DOHH2 (cell line): ENCODE data around the gene ABHD14A.

ENCODE experiments used
- H3F3A ChIP-seq: fragments of 200-600 bp; sonication (generic), shearing (Covaris generic); 2 replicates; pipeline ENCODE4 v1.6.0; 2016; ENCODE audit warnings: antibody characterized with exemption, mild to moderate bottlenecking; ENCODE audit not compliant: control insufficient read depth, insufficient read depth
- H3K27ac ChIP-seq: fragments of 200-600 bp; sonication (generic); 2 replicates; pipeline ENCODE4 v1.5.1; 2014; ENCODE audit warnings: low read depth, mild to moderate bottlenecking, low read length, moderate library complexity
- H3K27me3 ChIP-seq: fragments of 200-600 bp; sonication (generic); 2 replicates; pipeline ENCODE4 v1.6.1; 2014; ENCODE audit warnings: mild to moderate bottlenecking, low read length, mixed read lengths; ENCODE audit not compliant: control insufficient read depth
- H3K36me3 ChIP-seq: fragments of 200-600 bp; sonication (generic); 2 replicates; pipeline ENCODE4 v1.6.1; 2014; ENCODE audit warnings: mild to moderate bottlenecking, low read length, moderate library complexity, mixed read lengths; ENCODE audit not compliant: control insufficient read depth
- H3K4me1 ChIP-seq: fragments of 200-600 bp; sonication (generic); 2 replicates; pipeline ENCODE4 v1.6.1; 2014; ENCODE audit warnings: mild to moderate bottlenecking, low read length, mixed read lengths; ENCODE audit not compliant: control insufficient read depth
- H3K4me2 ChIP-seq: fragments of 200-600 bp; sonication (generic); 2 replicates; pipeline ENCODE4 v1.6.0; 2014; ENCODE audit warnings: mild to moderate bottlenecking, low read length, moderate library complexity
- H3K4me3 ChIP-seq: fragments of 200-600 bp; sonication (generic); 2 replicates; pipeline ENCODE4 v1.5.1; 2014; ENCODE audit warnings: mild to moderate bottlenecking, low read length, mixed read lengths
- H3K79me2 ChIP-seq: fragments of 200-600 bp; sonication (generic); 2 replicates; pipeline ENCODE4 v1.6.1; 2014; ENCODE audit warnings: mild to moderate bottlenecking, low read length, mixed read lengths; ENCODE audit not compliant: control insufficient read depth
- H3K9me2 ChIP-seq: fragments of 200-600 bp; sonication (generic); replicated peaks from 2 replicates; pipeline ENCODE4 v1.6.1; 2014; ENCODE audit warnings: mild to moderate bottlenecking, low read length, mixed read lengths; ENCODE audit not compliant: control insufficient read depth
- H3K9me3 ChIP-seq: fragments of 200-600 bp; sonication (generic); 2 replicates; pipeline ENCODE4 v1.6.1; 2014; ENCODE audit warnings: antibody characterized with exemption, low read length, mixed read lengths; ENCODE audit not compliant: control insufficient read depth, insufficient read depth
- H4K20me1 ChIP-seq: fragments of 200-600 bp; sonication (generic); 2 replicates; pipeline ENCODE4 v1.6.0; 2014; ENCODE audit warnings: low read depth, mild to moderate bottlenecking, antibody characterized with exemption, low read length, moderate library complexity; ENCODE audit not compliant: control insufficient read depth, insufficient read depth
- CTCF ChIP-seq: fragments of 200-600 bp; sonication (generic); IDR thresholded peaks from one replicate; pipeline ENCODE4 v1.5.1; 2014; ENCODE audit warnings: antibody characterized with exemption, mild to moderate bottlenecking, low read depth, low read length; ENCODE audit not compliant: poor library complexity, severe bottlenecking
- EZH2phosphoT487 ChIP-seq: fragments of 200-600 bp; sonication (generic); IDR thresholded peaks from 2 replicates; pipeline ENCODE4 v1.6.1; 2017; ENCODE audit warnings: borderline replicate concordance, mild to moderate bottlenecking, antibody characterized with exemption, low read length, moderate library complexity, mixed read lengths

The ABHD14A gene

GRCh38 chr3:51929420-51930003 lies 45.4 kb upstream of the ABHD14A start:
- H3K4me2 ChIP-seq = no peak overlapping the region
- H3K4me1 ChIP-seq = no peaks in the 10 kb centered on the region

GRCh38 chr3:51930439-51930838 lies 44.4 kb upstream of the ABHD14A start:
- Histone ChIP-seq H4K20me1 (no peaks in the 10 kb centered on the region), H3K9me2 (no peaks in the 10 kb centered on the region), H3K4me3 (no peak overlapping the region), H3K27me3 (no peaks in the 10 kb centered on the region), H3K36me3 (peaks cover 24% of the 10 kb centered on the region), H3K27ac (no peak overlapping the region), H3F3A (no peaks in the 10 kb centered on the region), H3K4me1 (no peaks in the 10 kb centered on the region), H3K79me2 (no peaks in the 10 kb centered on the region), H3K9me3 (no peaks in the 10 kb centered on the region), H3K4me2 (no peak overlapping the region)
- TF ChIP-seq CTCF = no peak
- no peak for TF ChIP-seq EZH2phosphoT487

More at GRCh38 chr3:51929420-51930003, 45.4 kb upstream of the ABHD14A start:
- TF ChIP-seq EZH2phosphoT487 (no peak), CTCF (no peak)
- Histone ChIP-seq H4K20me1 (no peaks in the 10 kb centered on the region), H3F3A (no peaks in the 10 kb centered on the region), H3K27me3 (no peaks in the 10 kb centered on the region), H3K9me3 (no peaks in the 10 kb centered on the region), H3K79me2 (no peaks in the 10 kb centered on the region), H3K4me3 (no peak overlapping the region), H3K27ac (no peak overlapping the region), H3K36me3 (peaks cover 16% of the 10 kb centered on the region), H3K9me2 (no peaks in the 10 kb centered on the region)

GRCh38 chr3:51931756-51932155 lies 43.1 kb upstream of the ABHD14A start:
- no peak overlapping the region for H3K4me2 ChIP-seq
- H3K4me1 ChIP-seq = no peaks in the 10 kb centered on the region
- no peaks in the 10 kb centered on the region for H3F3A ChIP-seq
- H3K9me3 ChIP-seq = no peaks in the 10 kb centered on the region
- no peak overlapping the region for H3K4me3 ChIP-seq
- H4K20me1 ChIP-seq = no peaks in the 10 kb centered on the region
- no peak for TF ChIP-seq CTCF
- no peak for TF ChIP-seq EZH2phosphoT487
- H3K9me2 ChIP-seq = no peaks in the 10 kb centered on the region
- no peaks in the 10 kb centered on the region for H3K27me3 ChIP-seq
- H3K79me2 ChIP-seq = no peaks in the 10 kb centered on the region
- H3K27ac ChIP-seq = no peak overlapping the region
- peaks cover 37% of the 10 kb centered on the region for H3K36me3 ChIP-seq
